Spleen (tissue), 7 donors: Measurements from ENCODE around the gene GRIK1.

ENCODE experiments used
- POLR2A ChIP-seq, 3 donors: fragments of 450-650 bp; IDR thresholded peaks; one replicate each; pipeline ENCODE4 v1.5.1; 2017; ENCODE audit warnings: antibody characterized with exemption in 3 of 3, mild to moderate bottlenecking in 1 of 3
- TF ChIP-seq, protein P1 (sequence below), 11 experiments: fragments of 200-600 bp in 7 of 11; fragments of 450-650 bp in 4 of 11; sonication (generic) in 4 of 11; IDR thresholded peaks in 8 of 11; conservative IDR thresholded peaks in 3 of 11; 1 replicate in 7 of 11; 2 replicates in 4 of 11; pipeline versions ENCODE4 v1.4.0 to v1.8.0; 2016 to 2021; ENCODE audit warnings: antibody characterized with exemption in 11 of 11, inconsistent platforms in 4 of 11, mild to moderate bottlenecking in 1 of 11
- donor health status: DM: no; HTN: no; CAD: no; lungs with moderate emphysema.
- donor health status: DM: no; HTN: no; CAD: no.
- donor health status: DM: no; HTN: no; CAD: no.

GRCh38 chr21:29843804-29844203 is 96.0 kb downstream of the GRIK1 start:
- TF ChIP-seq, protein P1, sequence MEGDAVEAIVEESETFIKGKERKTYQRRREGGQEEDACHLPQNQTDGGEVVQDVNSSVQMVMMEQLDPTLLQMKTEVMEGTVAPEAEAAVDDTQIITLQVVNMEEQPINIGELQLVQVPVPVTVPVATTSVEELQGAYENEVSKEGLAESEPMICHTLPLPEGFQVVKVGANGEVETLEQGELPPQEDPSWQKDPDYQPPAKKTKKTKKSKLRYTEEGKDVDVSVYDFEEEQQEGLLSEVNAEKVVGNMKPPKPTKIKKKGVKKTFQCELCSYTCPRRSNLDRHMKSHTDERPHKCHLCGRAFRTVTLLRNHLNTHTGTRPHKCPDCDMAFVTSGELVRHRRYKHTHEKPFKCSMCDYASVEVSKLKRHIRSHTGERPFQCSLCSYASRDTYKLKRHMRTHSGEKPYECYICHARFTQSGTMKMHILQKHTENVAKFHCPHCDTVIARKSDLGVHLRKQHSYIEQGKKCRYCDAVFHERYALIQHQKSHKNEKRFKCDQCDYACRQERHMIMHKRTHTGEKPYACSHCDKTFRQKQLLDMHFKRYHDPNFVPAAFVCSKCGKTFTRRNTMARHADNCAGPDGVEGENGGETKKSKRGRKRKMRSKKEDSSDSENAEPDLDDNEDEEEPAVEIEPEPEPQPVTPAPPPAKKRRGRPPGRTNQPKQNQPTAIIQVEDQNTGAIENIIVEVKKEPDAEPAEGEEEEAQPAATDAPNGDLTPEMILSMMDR (IDR thresholded peaks at IDR 0.05 in 8 of 11, conservative IDR thresholded peaks at IDR 0.05 in 3 of 11) = no peak
- no peak for TF ChIP-seq POLR2A (IDR thresholded peaks at IDR 0.05)
